PC-9 (cell line): ENCODE results near the gene FBN3. TPM values are rescaled to one million over a fixed set of nuclear protein-coding genes. Genes with fewer than 3 reads are reported as not detected.

ENCODE experiments used
- BruUV-seq: library from RNA; stranded (reverse); fragments of 400-500 nt; replicated peaks from 2 replicates; lab custom pipeline; 2021; lab: Mats Ljungman, UMichigan
- CTCF ChIA-PET: fragments of 300-600 bp; sonication (Branson Sonifier 250); formaldehyde crosslinking; loops from one replicate; lab custom pipeline; 2022; ENCODE audit warnings: antibody characterized with exemption; lab: Charles Lee
- POLR2A ChIA-PET: fragments of 300-600 bp; sonication (Branson Sonifier 250); formaldehyde crosslinking; loops from one replicate; lab custom pipeline; 2022; ENCODE audit warnings: antibody characterized with exemption; ENCODE audit not compliant: unreplicated experiment; lab: Charles Lee
- DNase-seq, 2 experiments: peaks; one replicate each; pipeline versions ENCODE4 v3.0.0 to v3.0.0-alpha.2; 2015 to 2022; ENCODE audit warnings: mixed read lengths in 1 of 2
- H2AFZ ChIP-seq: fragments of 200-600 bp; sonication (generic); 2 replicates; pipeline ENCODE4 v1.8.1; 2017; ENCODE audit warnings: antibody characterized with exemption
- H3F3A ChIP-seq: fragments of 200-600 bp; sonication (generic); 2 replicates; pipeline ENCODE4 v1.8.1; 2017; ENCODE audit warnings: antibody characterized with exemption, mild to moderate bottlenecking, low read depth; ENCODE audit not compliant: insufficient read depth
- H3K27ac ChIP-seq: fragments of 200-600 bp; sonication (generic); 2 replicates; pipeline ENCODE4 v1.6.1; 2016; ENCODE audit warnings: mixed run types
- H3K27me3 ChIP-seq: fragments of 200-600 bp; sonication (generic); 2 replicates; pipeline ENCODE4 v1.6.1; 2016; ENCODE audit warnings: low read depth, mixed run types; ENCODE audit not compliant: insufficient read depth
- H3K36me3 ChIP-seq: fragments of 200-600 bp; sonication (generic); 2 replicates; pipeline ENCODE4 v1.6.1; 2016; ENCODE audit warnings: low read depth, mixed run types
- H3K4me1 ChIP-seq: fragments of 200-600 bp; sonication (generic); replicated peaks from 2 replicates; pipeline ENCODE4 v1.6.1; 2016; ENCODE audit warnings: mixed run types; ENCODE audit not compliant: insufficient read depth
- H3K4me2 ChIP-seq: fragments of 200-600 bp; sonication (generic); 2 replicates; pipeline ENCODE4 v1.6.1; 2017; ENCODE audit warnings: mixed run types
- H3K4me3 ChIP-seq: fragments of 200-600 bp; sonication (generic); 2 replicates; pipeline ENCODE4 v1.6.1; 2016; ENCODE audit warnings: mixed run types
- H3K79me2 ChIP-seq: fragments of 200-600 bp; sonication (generic); 2 replicates; pipeline ENCODE4 v1.6.1; 2017; ENCODE audit warnings: low read depth, mixed run types
- H3K9me2 ChIP-seq: fragments of 200-600 bp; sonication (generic); 2 replicates; pipeline ENCODE4 v1.8.1; 2017; ENCODE audit warnings: mild to moderate bottlenecking; ENCODE audit not compliant: insufficient read depth
- H3K9me3 ChIP-seq: fragments of 200-600 bp; sonication (generic); 2 replicates; pipeline ENCODE4 v1.8.1; 2016; ENCODE audit warnings: low read depth; ENCODE audit not compliant: insufficient read depth
- H4K20me1 ChIP-seq: fragments of 200-600 bp; sonication (generic); 2 replicates; pipeline ENCODE4 v1.8.1; 2017; ENCODE audit not compliant: insufficient read depth
- EZH2 ChIP-seq: fragments of 200-600 bp; sonication (generic); IDR thresholded peaks from 2 replicates; pipeline ENCODE4 v1.8.0; 2017; ENCODE audit warnings: antibody characterized with exemption, low read depth
- intact Hi-C: fragments of 100-400 bp; cut with micrococcal nuclease; formaldehyde crosslinking; loops from one replicate; pipeline ENCODE4 v1.10.0; 2022; ENCODE audit not compliant: unreplicated experiment
- total RNA-seq: library from RNA; stranded (reverse); gene quantifications from 2 replicates; pipeline ENCODE4 v1.2.3, GENCODE V29; 2021
- TF ChIP-seq, protein P1 (sequence below): fragments of 200-600 bp; sonication (generic); conservative IDR thresholded peaks from 2 replicates; pipeline ENCODE4 v1.6.1; 2017; ENCODE audit warnings: mixed run types, antibody characterized with exemption, mild to moderate bottlenecking, moderate library complexity

Gene FBN3
- total RNA-seq, 1 experiment from 2014 or later, result not detected

DNA sequence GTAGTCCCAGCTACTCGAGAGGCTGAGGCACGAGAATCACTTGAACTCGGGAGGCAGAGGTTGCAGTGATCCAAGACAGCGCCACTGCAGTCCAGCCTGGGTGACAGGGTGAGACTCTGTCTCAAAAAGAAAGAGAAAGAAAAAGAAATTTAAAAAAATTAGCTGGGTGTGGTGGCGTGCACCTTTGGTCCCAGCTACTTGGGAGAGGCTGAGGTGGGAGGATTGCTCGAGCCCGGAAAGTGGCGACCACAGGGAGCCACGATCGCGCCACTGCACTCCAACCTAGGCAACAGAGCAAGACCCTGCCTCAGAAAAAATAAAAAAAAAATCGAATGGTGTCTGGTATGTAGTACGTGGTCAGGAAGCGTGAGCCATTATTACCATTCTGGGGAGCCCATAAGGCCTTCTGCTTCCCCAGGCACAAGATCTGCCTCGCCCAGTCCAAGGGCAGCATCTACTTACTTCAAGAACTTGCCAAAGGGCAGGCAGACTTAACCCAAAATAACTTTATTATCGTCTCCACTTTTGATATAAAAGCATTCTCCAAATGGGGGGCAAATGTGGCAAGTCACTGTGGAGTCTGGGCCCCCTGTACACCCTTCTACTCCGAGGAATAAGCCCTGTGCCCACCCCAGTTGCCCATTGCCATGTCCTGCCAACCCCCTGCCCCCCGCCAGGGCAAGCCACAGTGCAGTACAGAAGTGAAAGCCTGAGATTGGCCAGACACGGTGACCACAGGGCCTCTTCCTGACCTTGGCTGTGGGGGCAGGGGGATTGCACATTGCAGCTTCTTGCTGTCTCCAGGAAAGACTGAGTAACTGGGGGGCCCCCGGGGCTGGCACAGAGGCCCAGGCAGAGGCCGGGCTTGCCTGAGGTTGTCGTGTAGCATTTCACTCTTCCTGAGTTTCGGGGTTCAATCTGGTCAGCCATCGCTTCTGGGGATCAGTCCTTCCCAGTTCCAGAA, 84.2 kb downstream of the FBN3 start:
- intact Hi-C loops, result no loop called here
- BruUV-seq, result no TSS peak
- Histone ChIP-seq H3K27me3 (peaks cover 17% of the 10 kb centered on the region; the same call in 1 of the 2 replicates), H3K4me1 (no peaks in the 10 kb centered on the region), H3K9me3 (peaks cover 15% of the 10 kb centered on the region), H3K4me3 (no peak overlapping the region), H3F3A (no peaks in the 10 kb centered on the region), H2AFZ (no peak overlapping the region), H4K20me1 (no peaks in the 10 kb centered on the region), H3K9me2 (no peaks in the 10 kb centered on the region), H3K79me2 (no peaks in the 10 kb centered on the region), H3K4me2 (no peak overlapping the region), H3K27ac (no peak overlapping the region), H3K36me3 (no peaks in the 10 kb centered on the region)
- TF ChIP-seq EZH2, result no peak
- TF ChIP-seq, protein P1, sequence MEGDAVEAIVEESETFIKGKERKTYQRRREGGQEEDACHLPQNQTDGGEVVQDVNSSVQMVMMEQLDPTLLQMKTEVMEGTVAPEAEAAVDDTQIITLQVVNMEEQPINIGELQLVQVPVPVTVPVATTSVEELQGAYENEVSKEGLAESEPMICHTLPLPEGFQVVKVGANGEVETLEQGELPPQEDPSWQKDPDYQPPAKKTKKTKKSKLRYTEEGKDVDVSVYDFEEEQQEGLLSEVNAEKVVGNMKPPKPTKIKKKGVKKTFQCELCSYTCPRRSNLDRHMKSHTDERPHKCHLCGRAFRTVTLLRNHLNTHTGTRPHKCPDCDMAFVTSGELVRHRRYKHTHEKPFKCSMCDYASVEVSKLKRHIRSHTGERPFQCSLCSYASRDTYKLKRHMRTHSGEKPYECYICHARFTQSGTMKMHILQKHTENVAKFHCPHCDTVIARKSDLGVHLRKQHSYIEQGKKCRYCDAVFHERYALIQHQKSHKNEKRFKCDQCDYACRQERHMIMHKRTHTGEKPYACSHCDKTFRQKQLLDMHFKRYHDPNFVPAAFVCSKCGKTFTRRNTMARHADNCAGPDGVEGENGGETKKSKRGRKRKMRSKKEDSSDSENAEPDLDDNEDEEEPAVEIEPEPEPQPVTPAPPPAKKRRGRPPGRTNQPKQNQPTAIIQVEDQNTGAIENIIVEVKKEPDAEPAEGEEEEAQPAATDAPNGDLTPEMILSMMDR, result no peak
- DNase-seq, result no peak
- ChIA-PET CTCF (no interaction called here), POLR2A (no interaction called here)

DNA sequence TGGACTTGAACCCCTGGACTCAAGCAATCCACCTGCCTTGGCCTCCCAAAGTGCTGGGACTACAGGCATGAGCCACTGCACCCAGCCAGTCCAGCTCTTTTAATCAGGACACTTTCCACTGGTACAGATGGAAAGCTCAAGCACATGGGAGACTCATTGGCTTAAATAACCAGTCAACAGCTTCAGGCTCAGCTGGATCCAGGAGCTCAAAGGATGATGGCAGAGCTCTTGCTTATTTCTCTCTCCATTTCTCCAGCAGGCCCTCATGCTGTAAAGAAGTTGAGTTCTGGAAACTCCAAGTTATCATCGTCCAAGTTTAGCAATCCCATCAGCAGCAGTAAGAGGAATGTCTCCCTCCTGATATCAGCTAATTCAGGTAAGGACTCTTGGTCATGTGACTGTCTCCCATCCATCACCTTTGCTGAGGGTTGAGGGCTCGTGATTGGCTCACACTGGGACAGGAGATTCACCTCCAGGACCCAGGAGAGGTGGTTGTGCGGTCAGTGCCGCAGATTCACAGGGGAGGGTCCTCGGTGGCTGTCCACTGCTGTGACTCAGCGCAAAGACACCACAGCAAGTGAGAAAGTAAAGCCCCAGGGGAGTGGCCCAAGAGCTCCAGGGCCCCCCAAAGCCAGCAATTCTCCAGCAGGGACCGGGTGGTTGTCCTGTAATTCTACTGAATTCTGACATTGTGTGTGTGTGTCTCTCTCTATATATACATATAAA, 91.7 kb downstream of the FBN3 start:
- no peaks in the 10 kb centered on the region for H3K9me3 ChIP-seq

DNA sequence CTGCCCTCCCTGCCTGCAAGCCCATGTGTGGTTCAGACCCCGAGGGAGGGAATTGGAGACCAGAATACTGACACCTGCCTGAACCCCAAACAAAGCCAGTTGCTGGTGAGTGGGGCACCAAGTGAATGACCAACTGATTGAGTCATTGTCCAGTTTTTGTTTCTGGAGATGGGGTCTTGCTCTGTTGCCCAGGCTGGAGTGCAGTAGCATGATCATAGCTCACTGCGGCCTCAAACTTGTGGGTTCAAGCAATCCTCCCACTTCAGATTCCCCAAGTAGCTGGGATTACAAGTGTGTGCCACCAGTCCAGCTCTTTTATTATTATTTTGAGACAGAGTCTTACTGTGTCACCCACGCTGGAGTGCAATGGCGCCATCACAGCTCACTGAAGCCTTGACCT, 92.9 kb downstream of the FBN3 start:
- no peak for DNase-seq
- POLR2A ChIA-PET, result no interaction called here
- CTCF ChIA-PET, result no interaction called here
- Histone ChIP-seq H3K36me3 (no peaks in the 10 kb centered on the region), H3F3A (peaks cover 3% of the 10 kb centered on the region; the same call in 1 of the 2 replicates), H3K4me3 (no peak overlapping the region), H3K4me2 (no peak overlapping the region), H3K79me2 (no peaks in the 10 kb centered on the region), H3K4me1 (no peaks in the 10 kb centered on the region), H3K9me3 (no peaks in the 10 kb centered on the region), H3K9me2 (no peaks in the 10 kb centered on the region), H3K27me3 (no peaks in the 10 kb centered on the region), H2AFZ (no peak overlapping the region), H3K27ac (no peak overlapping the region), H4K20me1 (no peaks in the 10 kb centered on the region)
- BruUV-seq, result no TSS peak
- intact Hi-C loops, result no loop called here
- TF ChIP-seq, protein P1, result no peak
- no peak for TF ChIP-seq EZH2

More for the DNA sequence above, 91.7 kb downstream of the FBN3 start:
- Histone ChIP-seq H3K9me2 (no peaks in the 10 kb centered on the region), H3F3A (peaks cover 3% of the 10 kb centered on the region; the same call in 1 of the 2 replicates), H2AFZ (no peak overlapping the region), H4K20me1 (no peaks in the 10 kb centered on the region), H3K27me3 (no peaks in the 10 kb centered on the region), H3K27ac (no peak overlapping the region), H3K4me2 (no peak overlapping the region), H3K36me3 (no peaks in the 10 kb centered on the region), H3K4me3 (no peak overlapping the region), H3K4me1 (no peaks in the 10 kb centered on the region), H3K79me2 (no peaks in the 10 kb centered on the region)
- POLR2A ChIA-PET, result no interaction called here
- intact Hi-C loops, result no loop called here
- CTCF ChIA-PET, result no interaction called here
- no peak for TF ChIP-seq EZH2
- TF ChIP-seq, protein P1, result no peak
- no peak for DNase-seq
- no TSS peak for BruUV-seq
